B cell (primary cell): ENCODE data around the gene CFAP73. TPM values are rescaled to one million over a fixed set of nuclear protein-coding genes. Genes with fewer than 3 reads are reported as not detected.

ENCODE experiments used
- ATAC-seq: fragments of 200-7000 bp; cut with Tn5 transposase; one replicate; pipeline ENCODE4 v1.10.0; 2021; ENCODE audit warnings: low read depth, mild to moderate bottlenecking, moderate number of reproducible peaks, moderate library complexity
- CTCF ChIA-PET: fragments of 350-600 bp; sonication (Branson Sonifier 250); formaldehyde crosslinking; loops from one replicate; lab custom pipeline; 2021; ENCODE audit warnings: antibody characterized with exemption, inconsistent platforms; lab: Charles Lee
- POLR2A ChIA-PET: fragments of 350-600 bp; sonication (Branson Sonifier 250); formaldehyde crosslinking; loops from one replicate; lab custom pipeline; 2021; ENCODE audit warnings: antibody characterized with exemption; lab: Charles Lee
- DNase-seq: peaks from one replicate; pipeline ENCODE4 v3.0.0; 2013
- H2AFZ ChIP-seq: 2 replicates; pipeline ENCODE4 v1.6.1; 2012; ENCODE audit warnings: mild to moderate bottlenecking, low read depth, low read length; ENCODE audit not compliant: insufficient read depth, poor library complexity, severe bottlenecking
- H3K27ac ChIP-seq, 2 donors: 1 replicate in 1 of 2; 2 replicates in 1 of 2; pipeline ENCODE4 v1.5.1; 2012 to 2013; ENCODE audit warnings: low read length in 2 of 2, mild to moderate bottlenecking in 2 of 2, moderate library complexity in 1 of 2
- H3K27me3 ChIP-seq, 4 experiments: fragments of 200-600 bp in 1 of 4; sonication (generic) in 1 of 4; replicated peaks in 1 of 4; 1 replicate in 2 of 4; 2 replicates in 2 of 4; pipeline versions ENCODE4 v1.6.1 to v1.7.0; 2013 to 2016; ENCODE audit warnings: low read length in 3 of 4, mild to moderate bottlenecking in 2 of 4, mixed read lengths in 1 of 4, moderate library complexity in 1 of 4; ENCODE audit not compliant: insufficient read depth in 4 of 4, control insufficient read depth in 3 of 4; ENCODE audit errors: control extremely low read depth in 1 of 4
- H3K36me3 ChIP-seq, 2 experiments: replicated peaks in 1 of 2; 1 replicate in 1 of 2; 2 replicates in 1 of 2; pipeline versions ENCODE4 v1.6.1 to v1.7.1; 2013; ENCODE audit warnings: low read length in 1 of 2; ENCODE audit not compliant: insufficient read depth in 2 of 2, control insufficient read depth in 1 of 2; ENCODE audit errors: control extremely low read depth in 1 of 2, extremely low read depth in 1 of 2
- H3K4me1 ChIP-seq, 2 donors: fragments of 200-600 bp in 1 of 2; sonication (generic) in 1 of 2; 1 replicate in 1 of 2; 2 replicates in 1 of 2; pipeline versions ENCODE4 v1.5.1 to v1.6.1; 2013 to 2017; ENCODE audit warnings: low read length in 2 of 2; ENCODE audit not compliant: control insufficient read depth in 2 of 2, insufficient read depth in 2 of 2
- H3K4me2 ChIP-seq: replicated peaks from 2 replicates; pipeline ENCODE3; 2012; ENCODE audit warnings: mild to moderate bottlenecking, low read depth, low read length; ENCODE audit not compliant: poor library complexity, severe bottlenecking
- H3K4me3 ChIP-seq, 5 experiments: fragments of 200-600 bp in 1 of 5; sonication (generic) in 1 of 5; 1 replicate in 3 of 5; 2 replicates in 2 of 5; pipeline versions ENCODE4 v1.5.1 to v1.7.0; 2011 to 2016; ENCODE audit warnings: low read length in 4 of 5, mild to moderate bottlenecking in 4 of 5, low read depth in 2 of 5, control low read depth in 1 of 5, moderate library complexity in 1 of 5; ENCODE audit not compliant: insufficient read depth in 1 of 5; ENCODE audit errors: control extremely low read depth in 1 of 5, extremely low read depth in 1 of 5
- H3K79me2 ChIP-seq: fragments of 200-600 bp; sonication (generic); one replicate; pipeline ENCODE4 v1.6.0; 2016; ENCODE audit warnings: low read length; ENCODE audit not compliant: control insufficient read depth, insufficient read depth
- H3K9ac ChIP-seq: fragments of 200-600 bp; sonication (generic); 2 replicates; pipeline ENCODE4 v1.6.1; 2017; ENCODE audit warnings: mild to moderate bottlenecking, low read length, moderate library complexity
- H3K9me3 ChIP-seq, 3 donors: one replicate each; pipeline versions ENCODE4 v1.6.1 to v1.7.1; 2013; ENCODE audit warnings: low read length in 2 of 3; ENCODE audit not compliant: control insufficient read depth in 2 of 3, insufficient read depth in 1 of 3; ENCODE audit errors: control extremely low read depth in 1 of 3
- H4K20me1 ChIP-seq: 2 replicates; pipeline ENCODE4 v1.6.0; 2012; ENCODE audit warnings: mild to moderate bottlenecking, low read length; ENCODE audit not compliant: insufficient read depth, control insufficient read depth, poor library complexity, severe bottlenecking
- H3K27ac Mint-ChIP-seq: one replicate; pipeline ENCODE4 v1.8.0; 2021; ENCODE audit warnings: mixed read lengths
- H3K27me3 Mint-ChIP-seq: one replicate; pipeline ENCODE4 v1.8.0; 2021; ENCODE audit warnings: mixed read lengths
- H3K4me1 Mint-ChIP-seq: one replicate; pipeline ENCODE4 v1.8.0; 2021; ENCODE audit warnings: mixed read lengths
- H3K4me3 Mint-ChIP-seq: one replicate; pipeline ENCODE4 v1.8.0; 2021; ENCODE audit warnings: mixed read lengths
- H3K9me3 Mint-ChIP-seq: one replicate; pipeline ENCODE4 v1.8.0; 2022; ENCODE audit warnings: mixed read lengths; ENCODE audit not compliant: insufficient read depth
- CTCF ChIP-seq: fragments of 200-600 bp; IDR thresholded peaks from one replicate; pipeline ENCODE4 v1.8.0; 2022; ENCODE audit warnings: antibody characterized with exemption, mild to moderate bottlenecking
- EZH2 ChIP-seq: IDR thresholded peaks from 2 replicates; pipeline ENCODE4 v1.6.1; 2012; ENCODE audit warnings: borderline replicate concordance, low read depth, mild to moderate bottlenecking, moderate library complexity, low read length; ENCODE audit not compliant: insufficient read depth, poor library complexity, severe bottlenecking
- WGBS: methylation state at CpG from one replicate; pipeline ENCODE4 v1.1.5; 2013; ENCODE audit warnings: missing lambda C conversion rate; ENCODE audit not compliant: insufficient coverage; 5-methylcytosine and 5-hydroxymethylcytosine counted together
- intact Hi-C: fragments of 100-400 bp; cut with micrococcal nuclease; formaldehyde crosslinking; loops from one replicate; pipeline ENCODE4 v1.10.0; 2022
- polyA plus RNA-seq: library from polyadenylated mRNA; depleted of rRNA; stranded (reverse); fragments of >200 nt; gene quantifications from 2 replicates; pipeline ENCODE4 v1.2.3, GENCODE V29; 2012
- total RNA-seq, 2 donors: library from RNA; stranded (reverse); fragments of 120-200 nt in 1 of 2; gene quantifications; 1 replicate in 1 of 2; 2 replicates in 1 of 2; pipeline versions ENCODE4 v1.2.3 to v1.2.4, GENCODE V29; 2013 to 2022

Gene CFAP73
- total and polyA plus RNA-seq, 2 donors (not counting 1 experiment from before 2014, with no cell fraction given): 0.13 to 5.1 TPM

DNA sequence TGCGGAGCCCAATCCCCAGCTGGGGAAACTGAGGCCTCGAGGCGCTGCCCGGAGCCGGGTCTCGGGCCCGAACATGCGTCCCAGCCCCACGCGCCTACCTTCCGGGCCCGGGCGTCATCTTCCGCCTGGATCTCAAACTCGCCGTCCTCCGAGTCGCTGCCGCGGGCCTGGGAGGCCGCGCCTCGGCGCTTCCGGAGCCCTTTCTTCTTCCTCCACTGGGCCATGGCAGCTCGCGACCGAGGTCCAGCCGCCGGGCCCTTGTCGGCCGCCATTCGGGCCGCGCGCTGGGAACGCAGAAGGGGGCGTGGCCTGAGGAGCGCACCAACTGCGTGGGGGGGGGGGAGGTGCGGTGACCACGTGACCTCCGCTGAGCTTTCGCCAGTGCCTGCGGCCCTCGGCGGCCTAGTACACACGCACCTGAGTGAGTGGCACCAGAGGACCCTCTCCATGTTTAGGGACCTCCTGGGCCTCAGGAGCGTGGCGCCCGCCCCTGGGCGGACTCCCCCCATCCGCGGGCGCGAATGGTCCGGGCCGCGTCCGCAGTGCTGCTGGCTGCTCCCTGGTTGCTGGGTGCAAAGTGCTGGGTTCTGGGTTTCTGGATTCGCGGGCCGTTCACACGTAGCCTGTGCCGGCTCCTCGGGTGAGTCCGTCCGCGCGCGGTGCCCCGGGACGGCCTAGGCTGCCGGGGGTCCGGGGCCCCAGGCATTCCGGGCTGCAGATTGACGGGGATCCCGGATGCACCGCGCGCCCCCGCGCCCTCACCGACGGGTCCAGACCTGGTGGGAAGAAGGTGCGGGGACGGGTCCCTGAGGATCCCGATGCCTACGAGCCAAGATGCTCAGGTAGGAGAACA is 35.9 kb downstream of the CFAP73 start, which contains the start of the genes DDX54 and RITA1:
Gene DDX54, minus strand, starts transcription at position 299 of the 853 bp plus-strand sequence. Its CDS starts 27 bp downstream, at position 272.
Gene RITA1, plus strand, starts transcription at position 542 of the 853 bp plus-strand sequence. CDS start 1,026 bp downstream, outside the sequence.
- peak within 1 kb of the TSS; percentile 51 to 100 (median 94) for H3K4me3 ChIP-seq
- H4K20me1 ChIP-seq: peaks cover 35% of the 10 kb centered on the region
- WGBS: under 1% methylated on average over 89 of the region's 89 CpGs
- H3K4me2 ChIP-seq: peak within 1 kb of the TSS; percentile 93
- Mint-ChIP-seq H3K4me3 (peak within 1 kb of the TSS; percentile 95), H3K9me3 (no peaks in the 10 kb centered on the region), H3K27me3 (no peaks in the 10 kb centered on the region), H3K27ac (peak within 1 kb of the TSS; percentile 96), H3K4me1 (peaks cover 38% of the 10 kb centered on the region)
- H2AFZ ChIP-seq: peak within 1 kb of the TSS; percentile 94
- H3K4me1 ChIP-seq: peaks cover 25 to 34% of the 10 kb centered on the region in 2 donors
- DNase-seq: peak; percentile 94
- no peaks in the 10 kb centered on the region for H3K27me3 ChIP-seq
- TF ChIP-seq EZH2 (no peak), CTCF (no peak)
- H3K27ac ChIP-seq: peak within 1 kb of the TSS; percentile 98
- ChIA-PET CTCF (interaction anchor here (0.8 to 3.3 kb wide), 12 partner anchors 10 to 285 kb away, joined by 3 to 15 read pairs (median 3); no protein-coding TSS in a partner anchor), POLR2A (interaction anchor here (0.5 to 1.8 kb wide), 10 partner anchors 10 to 328 kb away, joined by 3 to 10 read pairs (median 4); partner anchors contain the start of genes SLC8B1 and TPCN1)
- H3K36me3 ChIP-seq: peaks cover 3 to 21% of the 10 kb centered on the region in 2 experiments
- H3K79me2 ChIP-seq: peaks cover 74% of the 10 kb centered on the region
- no peaks in the 10 kb centered on the region for H3K9me3 ChIP-seq
- peak; percentile 65 for ATAC-seq
- intact Hi-C loops: loop anchor here (1.0 to 5.0 kb wide), 7 partner anchors 11 to 203 kb away; partner anchors contain the start of genes PLBD2, SLC8B1 and TPCN1
- H3K9ac ChIP-seq: peak within 1 kb of the TSS; percentile 92
